ENCODE measurements around the gene RNF114.

DNA sequence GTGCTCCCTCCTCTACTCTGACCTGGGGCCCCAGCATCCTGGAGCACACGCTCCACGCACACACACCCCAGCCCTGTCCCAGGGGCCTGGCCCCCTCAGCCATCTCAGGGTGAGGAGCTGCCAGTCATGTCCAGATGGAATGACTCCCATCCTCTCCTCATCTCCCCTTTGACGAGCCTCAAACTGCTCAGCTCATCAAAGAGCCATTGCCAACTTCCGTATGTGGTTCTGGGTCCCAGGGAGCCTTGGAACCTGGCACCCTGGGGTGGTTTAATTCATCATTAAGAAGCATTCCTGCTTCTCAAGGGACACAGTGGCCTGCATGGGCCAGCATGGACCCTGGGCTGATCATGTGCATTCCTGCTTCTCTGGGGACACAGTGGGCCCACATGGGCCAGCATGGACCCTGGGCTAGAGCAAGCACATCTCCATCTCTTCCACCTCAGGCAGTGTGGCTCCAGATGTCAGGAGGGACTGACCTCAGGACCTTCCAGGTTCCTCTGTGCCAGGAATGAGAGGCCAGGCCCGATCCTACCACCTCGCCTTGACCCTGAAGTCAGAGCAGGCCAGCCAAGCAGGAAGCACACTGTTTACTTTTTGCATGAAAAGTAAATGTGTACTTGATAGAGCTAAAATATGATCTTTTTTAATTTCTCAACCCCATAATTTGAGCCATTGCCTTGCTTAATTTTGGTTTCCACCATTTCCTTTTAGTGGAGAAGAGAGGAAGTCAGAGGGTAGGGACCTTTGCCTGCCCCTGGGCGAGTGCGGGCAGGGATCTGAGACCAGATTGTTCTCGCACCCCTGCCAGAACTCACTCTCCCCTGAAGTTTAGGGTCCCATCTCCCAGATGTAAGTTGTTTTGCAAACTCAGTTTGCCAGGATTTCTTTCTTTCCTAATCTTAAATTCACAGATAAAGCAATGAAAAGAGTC is 46.9 kb upstream of the RNF114 start:
- TF ChIP-seq, protein P1, sequence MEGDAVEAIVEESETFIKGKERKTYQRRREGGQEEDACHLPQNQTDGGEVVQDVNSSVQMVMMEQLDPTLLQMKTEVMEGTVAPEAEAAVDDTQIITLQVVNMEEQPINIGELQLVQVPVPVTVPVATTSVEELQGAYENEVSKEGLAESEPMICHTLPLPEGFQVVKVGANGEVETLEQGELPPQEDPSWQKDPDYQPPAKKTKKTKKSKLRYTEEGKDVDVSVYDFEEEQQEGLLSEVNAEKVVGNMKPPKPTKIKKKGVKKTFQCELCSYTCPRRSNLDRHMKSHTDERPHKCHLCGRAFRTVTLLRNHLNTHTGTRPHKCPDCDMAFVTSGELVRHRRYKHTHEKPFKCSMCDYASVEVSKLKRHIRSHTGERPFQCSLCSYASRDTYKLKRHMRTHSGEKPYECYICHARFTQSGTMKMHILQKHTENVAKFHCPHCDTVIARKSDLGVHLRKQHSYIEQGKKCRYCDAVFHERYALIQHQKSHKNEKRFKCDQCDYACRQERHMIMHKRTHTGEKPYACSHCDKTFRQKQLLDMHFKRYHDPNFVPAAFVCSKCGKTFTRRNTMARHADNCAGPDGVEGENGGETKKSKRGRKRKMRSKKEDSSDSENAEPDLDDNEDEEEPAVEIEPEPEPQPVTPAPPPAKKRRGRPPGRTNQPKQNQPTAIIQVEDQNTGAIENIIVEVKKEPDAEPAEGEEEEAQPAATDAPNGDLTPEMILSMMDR (IDR thresholded peaks at IDR 0.05): no peak
- TF ChIP-seq POLR2AphosphoS5 (IDR thresholded peaks at IDR 0.05): no peak
